ENCODE data around the gene PPP1R9A. TPM values are rescaled to one million over a fixed set of nuclear protein-coding genes. Genes with fewer than 3 reads are reported as not detected.

Gene PPP1R9A
- total RNA-seq, 1 experiment from 2014 or later = 13.5 TPM

GRCh38 chr7:95095966-95096540 is 188.7 kb downstream of the PPP1R9A start:
- ChIA-PET POLR2A (no interaction called here), RAD21 (ENCODE audit: low non-redundant PET in 1 of 2, low total read pairs in 2 of 2, uncharacterized antibody in 2 of 2, unreplicated experiment in 2 of 2) (no interaction called here), CTCF (no interaction called here)
- Histone ChIP-seq H3K36me3 (ENCODE audit: control insufficient read depth in 1 of 2, insufficient read depth in 2 of 2, low read length in 2 of 2) (no peaks in the 10 kb centered on the region), H3K9ac (ENCODE audit: low read length) (no peak overlapping the region), H3K4me1 (ENCODE audit: control insufficient read depth in 1 of 2, insufficient read depth in 2 of 2, low read length in 2 of 2) (no peaks in the 10 kb centered on the region), H3K27me3 (ENCODE audit: insufficient read depth, low read length) (no peaks in the 10 kb centered on the region), H3K4me2 (ENCODE audit: low read length) (no peak overlapping the region), H3K27ac (ENCODE audit: low read depth, low read length) (no peak overlapping the region), H3K9me2 (ENCODE audit: insufficient read depth) (no peaks in the 10 kb centered on the region), H3K9me3 (ENCODE audit: control insufficient read depth in 1 of 2, insufficient read depth in 1 of 2, low read depth in 1 of 2, low read length in 2 of 2) (no peaks in the 10 kb centered on the region), H2AFZ (ENCODE audit: low read depth, low read length, poor library complexity, severe bottlenecking) (no peak overlapping the region), H4K20me1 (ENCODE audit: insufficient read depth) (no peaks in the 10 kb centered on the region), H3K79me2 (ENCODE audit: insufficient read depth, low read length) (no peaks in the 10 kb centered on the region), H3K4me3 (replicated peaks in 1 of 2; ENCODE audit: low read depth in 1 of 2, low read length in 2 of 2) (no peak overlapping the region)
- no peak for TF ChIP-seq POLR2AphosphoS5 (IDR thresholded peaks at IDR 0.05; ENCODE audit: low read depth, low read length)
- no peak for TF ChIP-seq ZNF274 (IDR thresholded peaks at IDR 0.05; ENCODE audit: low read depth, low read length)
- intact Hi-C loops (cut with micrococcal nuclease) = no loop called here
- BruUV-seq (replicated peaks) = no TSS peak
- DNase-seq (ENCODE audit: low read depth, low spot score) (no peak), ATAC-seq (no peak)

- Histone ChIP-seq H3K9ac (ENCODE audit: low read length) (no peak overlapping the region), H3K4me2 (ENCODE audit: low read length) (no peak overlapping the region), H3K27me3 (ENCODE audit: insufficient read depth, low read length) (no peaks in the 10 kb centered on the region), H3K4me1 (ENCODE audit: control insufficient read depth in 1 of 2, insufficient read depth in 2 of 2, low read length in 2 of 2) (peaks cover 0 to 2% of the 10 kb centered on the region in 2 experiments; a peak in 2 of 4 replicates), H3K9me3 (ENCODE audit: control insufficient read depth in 1 of 2, insufficient read depth in 1 of 2, low read depth in 1 of 2, low read length in 2 of 2) (no peaks in the 10 kb centered on the region), H4K20me1 (ENCODE audit: insufficient read depth) (no peaks in the 10 kb centered on the region), H2AFZ (ENCODE audit: low read depth, low read length, poor library complexity, severe bottlenecking) (no peak overlapping the region), H3K9me2 (ENCODE audit: insufficient read depth) (no peaks in the 10 kb centered on the region), H3K27ac (ENCODE audit: low read depth, low read length) (no peak overlapping the region), H3K79me2 (ENCODE audit: insufficient read depth, low read length) (no peaks in the 10 kb centered on the region), H3K4me3 (replicated peaks in 1 of 2; ENCODE audit: low read depth in 1 of 2, low read length in 2 of 2) (no peak overlapping the region), H3K36me3 (ENCODE audit: control insufficient read depth in 1 of 2, insufficient read depth in 2 of 2, low read length in 2 of 2) (no peaks in the 10 kb centered on the region)
- CTCF ChIA-PET = no interaction called here
- BruUV-seq (replicated peaks) = no TSS peak
- RAD21 ChIA-PET (ENCODE audit: low non-redundant PET in 1 of 2, low total read pairs in 2 of 2, uncharacterized antibody in 2 of 2, unreplicated experiment in 2 of 2) = no interaction called here
- ATAC-seq = no peak
- intact Hi-C loops (cut with micrococcal nuclease) = no loop called here
- POLR2A ChIA-PET = no interaction called here
- DNase-seq (ENCODE audit: low read depth, low spot score) = no peak
- TF ChIP-seq MAX (IDR thresholded peaks at IDR 0.05) (no peak), RAD21 (IDR thresholded peaks at IDR 0.05; ENCODE audit: low read depth) (no peak), POLR2A (IDR thresholded peaks at IDR 0.05; ENCODE audit: borderline replicate concordance, extremely low read depth, insufficient read depth, insufficient read length) (no peak), EZH2phosphoT487 (IDR thresholded peaks at IDR 0.05; ENCODE audit: borderline replicate concordance) (no peak), REST (IDR thresholded peaks at IDR 0.05; ENCODE audit: low read depth) (no peak), CEBPB (IDR thresholded peaks at IDR 0.05; ENCODE audit: low read depth) (no peak), CTCF (IDR thresholded peaks at IDR 0.05 in 2 of 3, conservative IDR thresholded peaks at IDR 0.05 in 1 of 3; ENCODE audit: borderline replicate concordance in 1 of 3, insufficient read depth in 1 of 3, low read depth in 2 of 3, low read length in 2 of 3) (no peak), CBX3 (IDR thresholded peaks at IDR 0.05; ENCODE audit: low read depth) (no peak), YY1 (IDR thresholded peaks at IDR 0.05; ENCODE audit: extremely low read depth, insufficient replicate concordance, low read depth, low read length) (no peak), TCF7L2 (IDR thresholded peaks at IDR 0.05; ENCODE audit: borderline replicate concordance, extremely low read depth, insufficient read depth, insufficient read length) (no peak), ATF3 (IDR thresholded peaks at IDR 0.05) (no peak), ZNF274 (IDR thresholded peaks at IDR 0.05; ENCODE audit: low read depth, low read length) (no peak), ELF1 (IDR thresholded peaks at IDR 0.05; ENCODE audit: borderline replicate concordance, low read depth) (no peak), SP1 (IDR thresholded peaks at IDR 0.05; ENCODE audit: low read depth) (no peak), ZFX (IDR thresholded peaks at IDR 0.05) (no peak)
Observed at GRCh38 chr7:95097291-95097690, 189.9 kb downstream of the PPP1R9A start.
